D721Med (cell line): ENCODE results near the gene NAV3.

ENCODE experiments used
- DNase-seq: peaks from one replicate; pipeline ENCODE4 v3.0.0; 2011; ENCODE audit warnings: low spot score; ENCODE audit not compliant: insufficient read length
- FAIRE-seq: peaks from 2 replicates; lab custom pipeline; 2011; peaks lifted over from hg19 to GRCh38; lab: Jason Lieb, UNC
- TF ChIP-seq, protein P1 (sequence below): IDR thresholded peaks from 2 replicates; pipeline ENCODE4 v1.5.1; 2012; ENCODE audit warnings: mild to moderate bottlenecking, control low read depth; ENCODE audit not compliant: insufficient read depth; ENCODE audit errors: missing control alignments

Gene NAV3

DNA sequence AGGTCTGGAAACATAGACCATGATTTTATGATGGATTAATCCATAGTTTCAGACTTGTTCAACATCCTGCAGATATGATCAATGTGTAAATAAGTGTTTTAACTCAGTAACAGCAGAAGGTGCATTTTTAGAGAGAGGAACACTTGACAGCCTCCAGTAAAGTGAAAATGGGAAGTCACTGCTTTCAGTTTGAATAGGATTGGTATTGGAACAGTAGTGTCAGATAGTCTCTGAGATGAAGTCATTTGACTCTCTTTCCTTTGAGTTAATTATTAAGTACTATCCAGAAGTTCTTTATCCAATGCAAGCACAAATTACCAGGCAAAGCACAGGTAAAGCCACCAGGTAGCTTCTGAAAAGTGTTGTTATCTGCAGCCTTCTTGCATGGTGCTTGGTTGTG is 14.5 kb upstream of the NAV3 start:
- FAIRE-seq = no peak

DNA sequence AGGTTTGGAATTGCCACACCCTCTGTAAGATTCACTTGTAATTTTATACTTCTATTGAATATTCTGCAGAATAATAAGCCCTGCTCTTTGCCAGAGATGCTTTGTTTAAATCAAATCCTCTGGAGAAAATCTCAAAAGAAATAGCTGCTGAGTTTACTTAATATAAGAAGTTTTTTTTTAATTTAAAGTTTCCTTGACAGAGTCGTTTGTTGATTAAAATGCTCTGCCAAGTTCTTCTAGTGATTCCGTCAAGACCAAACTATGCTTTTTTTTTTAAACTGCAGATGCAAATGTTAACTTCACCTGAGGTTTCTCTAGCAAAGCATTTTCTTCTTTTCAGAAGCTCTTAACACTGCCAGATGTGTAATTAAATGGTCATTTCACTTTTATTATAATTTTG is 13.4 kb upstream of the NAV3 start:
- no peak for DNase-seq
- FAIRE-seq = no peak
- TF ChIP-seq, protein P1, sequence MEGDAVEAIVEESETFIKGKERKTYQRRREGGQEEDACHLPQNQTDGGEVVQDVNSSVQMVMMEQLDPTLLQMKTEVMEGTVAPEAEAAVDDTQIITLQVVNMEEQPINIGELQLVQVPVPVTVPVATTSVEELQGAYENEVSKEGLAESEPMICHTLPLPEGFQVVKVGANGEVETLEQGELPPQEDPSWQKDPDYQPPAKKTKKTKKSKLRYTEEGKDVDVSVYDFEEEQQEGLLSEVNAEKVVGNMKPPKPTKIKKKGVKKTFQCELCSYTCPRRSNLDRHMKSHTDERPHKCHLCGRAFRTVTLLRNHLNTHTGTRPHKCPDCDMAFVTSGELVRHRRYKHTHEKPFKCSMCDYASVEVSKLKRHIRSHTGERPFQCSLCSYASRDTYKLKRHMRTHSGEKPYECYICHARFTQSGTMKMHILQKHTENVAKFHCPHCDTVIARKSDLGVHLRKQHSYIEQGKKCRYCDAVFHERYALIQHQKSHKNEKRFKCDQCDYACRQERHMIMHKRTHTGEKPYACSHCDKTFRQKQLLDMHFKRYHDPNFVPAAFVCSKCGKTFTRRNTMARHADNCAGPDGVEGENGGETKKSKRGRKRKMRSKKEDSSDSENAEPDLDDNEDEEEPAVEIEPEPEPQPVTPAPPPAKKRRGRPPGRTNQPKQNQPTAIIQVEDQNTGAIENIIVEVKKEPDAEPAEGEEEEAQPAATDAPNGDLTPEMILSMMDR = no peak

More for the DNA sequence above, 14.5 kb upstream of the NAV3 start:
- no peak for DNase-seq
- TF ChIP-seq, protein P1 = no peak

DNA sequence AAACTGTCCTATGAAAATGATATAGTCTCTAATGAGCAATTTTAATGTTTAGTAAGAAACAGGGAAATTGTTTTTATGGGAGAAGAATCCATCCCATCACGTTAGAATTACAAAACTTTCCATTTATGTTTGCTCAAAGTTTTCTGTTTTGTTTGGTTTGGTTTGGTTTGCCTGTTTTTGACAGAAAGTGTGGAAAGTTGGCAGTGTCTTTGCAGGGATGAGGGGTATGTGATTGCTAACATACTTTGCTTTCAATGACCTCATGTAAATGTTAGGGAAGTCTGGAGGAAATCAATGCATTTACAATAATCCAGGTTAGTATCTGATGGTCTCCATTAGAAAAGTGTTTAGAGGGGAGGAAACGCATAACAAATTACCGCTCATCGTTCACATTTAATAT is 12.3 kb upstream of the NAV3 start:
- FAIRE-seq (peak; percentile 80), DNase-seq (no peak)
- TF ChIP-seq, protein P1 = no peak

DNA sequence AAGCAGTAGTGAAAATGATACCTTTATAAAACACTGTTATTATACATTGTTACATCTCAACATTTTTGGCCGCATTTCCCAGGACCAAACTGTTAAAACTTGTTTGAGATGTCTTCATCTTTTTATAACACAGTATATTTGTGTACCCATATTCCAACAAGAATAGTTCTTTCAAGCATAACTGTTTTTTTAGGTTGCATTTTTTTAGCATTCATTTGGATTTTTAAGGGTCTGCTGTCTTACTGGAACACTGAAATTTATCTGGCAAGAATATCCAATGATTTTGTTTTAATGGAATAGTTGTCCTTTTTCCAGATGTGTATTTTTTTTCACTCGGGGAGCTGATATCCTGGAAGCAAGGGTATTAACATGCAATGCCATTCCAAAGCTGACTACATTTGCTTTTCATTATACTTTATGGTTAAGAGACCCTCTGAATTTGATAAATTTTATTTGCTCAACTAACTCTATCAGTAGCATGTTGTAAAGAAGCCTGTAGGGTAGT is 8.9 kb upstream of the NAV3 start:
- FAIRE-seq (no peak), DNase-seq (no peak)
- TF ChIP-seq, protein P1 = no peak

DNA sequence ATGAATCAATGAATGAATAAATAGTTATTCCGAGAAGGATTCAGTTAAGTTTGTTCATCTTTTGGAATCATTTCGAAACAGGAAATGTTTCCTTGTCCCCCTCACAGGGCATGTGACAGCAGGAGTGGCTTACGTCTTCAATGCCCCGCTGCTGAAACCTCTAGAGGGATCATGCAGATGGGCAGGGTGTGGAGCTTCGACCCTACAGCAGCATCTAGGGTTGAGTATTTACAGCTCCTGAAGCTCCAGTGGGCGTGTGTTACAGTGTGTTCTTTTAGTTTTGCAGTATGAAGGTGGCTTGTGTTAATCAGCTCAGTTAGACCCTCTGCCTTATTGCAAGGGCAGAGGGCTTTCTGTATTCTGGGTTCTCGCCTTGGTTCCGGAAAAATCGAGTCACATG is 2.6 kb downstream of the NAV3 start:
- FAIRE-seq = no peak
- TF ChIP-seq, protein P1 = no peak
- DNase-seq = no peak

DNA sequence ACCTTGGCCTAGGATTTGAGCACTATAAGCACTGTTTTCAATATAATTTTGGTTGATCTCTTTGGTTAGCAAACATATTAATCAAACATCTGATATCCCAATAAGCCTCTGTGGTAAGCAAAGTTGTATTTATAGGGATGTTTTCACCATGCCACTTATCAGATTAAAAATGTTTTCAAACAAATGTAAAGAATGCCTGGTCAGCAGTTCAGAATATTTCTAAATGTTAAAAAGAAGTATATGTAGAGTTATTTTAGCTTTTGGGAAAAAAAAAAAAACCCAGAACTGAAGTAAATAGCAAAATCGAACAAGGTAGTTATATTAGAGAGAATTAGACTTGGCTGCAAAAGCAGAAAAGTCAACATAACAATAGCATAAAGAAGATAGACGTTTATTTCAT is 3.9 kb downstream of the NAV3 start:
- DNase-seq (no peak), FAIRE-seq (no peak)
- TF ChIP-seq, protein P1 = no peak

DNA sequence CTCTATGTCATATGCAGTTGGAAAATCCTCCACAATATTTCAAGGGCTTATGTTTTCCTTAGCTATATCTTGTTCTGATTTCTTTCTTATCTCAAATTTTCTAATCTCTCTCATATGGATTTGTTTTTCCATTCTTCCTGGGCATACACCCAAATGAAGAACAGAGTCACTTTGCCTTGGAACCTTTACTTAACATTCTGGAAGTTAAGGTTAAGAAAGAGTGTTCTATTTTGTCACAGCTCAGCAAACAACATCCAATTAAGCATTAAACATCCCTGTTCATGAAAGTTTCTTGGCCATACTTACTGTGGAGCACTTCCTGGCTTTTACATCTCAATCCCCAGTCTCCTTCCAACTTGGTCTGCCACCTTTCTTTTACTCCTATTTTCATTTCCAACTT is 5.3 kb downstream of the NAV3 start:
- no peak for FAIRE-seq
- no peak for DNase-seq
- TF ChIP-seq, protein P1 = no peak
